NCI-H1694 treated with DMSO at 0.1 percent for 48 hours (cell line): ENCODE data around the gene BBX.
"Not testable (repeated sequence)": the region's sequence is repeated elsewhere in the genome, so short reads cannot be mapped to it uniquely, and the experiment has no call there.

Experiments used
- DNase-seq: peaks from one replicate; lab custom pipeline; 2025; lab: John Stamatoyannopoulos, UW

BBX gene

GRCh38 chr3:107543666-107544065 is 20.9 kb downstream of the BBX start:
- DNase-seq, result peak; percentile 28

- no peak for DNase-seq
These were observed 22.9 kb downstream of the BBX start for GRCh38 chr3:107545680-107546120.

GRCh38 chr3:107548601-107549000 is 25.8 kb downstream of the BBX start:
- no peak for DNase-seq

GRCh38 chr3:107555359-107555758 is 32.6 kb downstream of the BBX start:
- DNase-seq, result no peak

- no peak for DNase-seq
These were observed 35.0 kb downstream of the BBX start for GRCh38 chr3:107557743-107558142.

- DNase-seq, result no peak
These were observed 37.4 kb downstream of the BBX start for GRCh38 chr3:107560166-107560565.

GRCh38 chr3:107561980-107562379 is 39.2 kb downstream of the BBX start:
- DNase-seq, result no peak

GRCh38 chr3:107562969-107563529 is 40.3 kb downstream of the BBX start:
- DNase-seq, result no peak

GRCh38 chr3:107565244-107565643 is 42.5 kb downstream of the BBX start:
- DNase-seq, result not testable (repeated sequence)

- not testable (repeated sequence) for DNase-seq
These were observed 48.3 kb downstream of the BBX start for GRCh38 chr3:107571089-107571488.

- not testable (repeated sequence) for DNase-seq
These were observed 48.7 kb downstream of the BBX start for GRCh38 chr3:107571492-107571891.

GRCh38 chr3:107574650-107575049 is 51.9 kb downstream of the BBX start:
- no peak for DNase-seq

GRCh38 chr3:107578091-107578490 is 55.3 kb downstream of the BBX start:
- DNase-seq, result no peak

- DNase-seq, result no peak
These were observed 55.8 kb downstream of the BBX start for GRCh38 chr3:107578523-107578922.

- no peak for DNase-seq
These were observed 56.6 kb downstream of the BBX start for GRCh38 chr3:107579371-107579770.

GRCh38 chr3:107581230-107581629 is 58.5 kb downstream of the BBX start:
- DNase-seq, result no peak

- DNase-seq, result no peak
These were observed 65.5 kb downstream of the BBX start for GRCh38 chr3:107588217-107588616.

- DNase-seq, result no peak
These were observed 66.7 kb downstream of the BBX start for GRCh38 chr3:107589454-107589853.

GRCh38 chr3:107590786-107591185 is 68.0 kb downstream of the BBX start:
- no peak for DNase-seq

GRCh38 chr3:107592073-107592472 is 69.3 kb downstream of the BBX start:
- DNase-seq, result no peak

- DNase-seq, result no peak
These were observed 72.1 kb downstream of the BBX start for GRCh38 chr3:107594870-107595269.

GRCh38 chr3:107596639-107597038 is 73.9 kb downstream of the BBX start:
- no peak for DNase-seq

GRCh38 chr3:107598926-107599771 is 76.4 kb downstream of the BBX start:
- no peak for DNase-seq

GRCh38 chr3:107599772-107600145 is 77.0 kb downstream of the BBX start:
- no peak for DNase-seq
